Measurements from ENCODE around the gene ZNF805. TPM values are rescaled to one million over a fixed set of nuclear protein-coding genes. Genes with fewer than 3 reads are reported as not detected.

The ZNF805 gene
- total and polyA plus RNA-seq, 2 of the 13 experiments (the other 11 are each of a cell fraction or from before 2014, with no cell fraction given): 5.1 to 12.8 TPM

DNA sequence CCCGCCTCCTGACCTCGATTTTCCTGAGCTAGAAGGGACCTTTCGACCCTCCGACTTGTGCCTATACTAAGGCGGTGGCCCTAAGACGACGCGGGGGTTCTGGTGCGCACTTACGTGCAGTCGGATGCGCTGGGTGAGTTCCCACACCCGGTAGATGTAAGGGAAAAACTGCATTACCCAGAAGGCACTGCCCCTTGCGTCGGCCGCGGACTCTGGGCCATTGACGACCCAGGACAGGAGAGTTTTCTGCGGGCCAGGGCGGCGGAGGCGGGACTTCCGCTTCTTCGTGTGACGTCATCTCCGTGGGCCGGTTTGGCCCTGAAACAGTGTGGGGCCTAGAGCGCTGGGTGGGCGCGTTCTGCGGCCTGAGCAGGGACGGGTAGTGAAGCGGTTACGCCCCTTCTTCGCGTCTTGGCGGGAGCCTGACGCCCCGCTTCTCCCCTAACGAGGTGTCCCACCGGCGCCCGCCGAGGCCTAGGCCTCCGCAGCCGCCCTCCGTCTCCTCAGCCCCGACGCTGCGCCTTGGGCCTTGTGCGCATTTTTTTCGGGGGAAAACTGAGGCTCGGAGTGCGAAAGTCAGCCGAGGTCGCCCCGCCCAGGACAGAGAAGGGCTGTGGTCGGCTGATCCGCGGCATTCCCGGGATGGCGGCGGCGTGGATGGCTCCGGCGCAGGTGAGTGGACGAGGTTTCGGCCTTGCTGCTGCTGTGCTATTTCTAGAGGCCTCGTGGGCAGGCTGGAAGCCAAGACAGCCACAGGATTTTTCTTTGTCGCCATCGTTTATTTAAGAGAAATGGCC lies 39.9 kb downstream of the ZNF805 start, which contains the start of gene ZNF460 (continued):
- TF ChIP-seq, protein P1, sequence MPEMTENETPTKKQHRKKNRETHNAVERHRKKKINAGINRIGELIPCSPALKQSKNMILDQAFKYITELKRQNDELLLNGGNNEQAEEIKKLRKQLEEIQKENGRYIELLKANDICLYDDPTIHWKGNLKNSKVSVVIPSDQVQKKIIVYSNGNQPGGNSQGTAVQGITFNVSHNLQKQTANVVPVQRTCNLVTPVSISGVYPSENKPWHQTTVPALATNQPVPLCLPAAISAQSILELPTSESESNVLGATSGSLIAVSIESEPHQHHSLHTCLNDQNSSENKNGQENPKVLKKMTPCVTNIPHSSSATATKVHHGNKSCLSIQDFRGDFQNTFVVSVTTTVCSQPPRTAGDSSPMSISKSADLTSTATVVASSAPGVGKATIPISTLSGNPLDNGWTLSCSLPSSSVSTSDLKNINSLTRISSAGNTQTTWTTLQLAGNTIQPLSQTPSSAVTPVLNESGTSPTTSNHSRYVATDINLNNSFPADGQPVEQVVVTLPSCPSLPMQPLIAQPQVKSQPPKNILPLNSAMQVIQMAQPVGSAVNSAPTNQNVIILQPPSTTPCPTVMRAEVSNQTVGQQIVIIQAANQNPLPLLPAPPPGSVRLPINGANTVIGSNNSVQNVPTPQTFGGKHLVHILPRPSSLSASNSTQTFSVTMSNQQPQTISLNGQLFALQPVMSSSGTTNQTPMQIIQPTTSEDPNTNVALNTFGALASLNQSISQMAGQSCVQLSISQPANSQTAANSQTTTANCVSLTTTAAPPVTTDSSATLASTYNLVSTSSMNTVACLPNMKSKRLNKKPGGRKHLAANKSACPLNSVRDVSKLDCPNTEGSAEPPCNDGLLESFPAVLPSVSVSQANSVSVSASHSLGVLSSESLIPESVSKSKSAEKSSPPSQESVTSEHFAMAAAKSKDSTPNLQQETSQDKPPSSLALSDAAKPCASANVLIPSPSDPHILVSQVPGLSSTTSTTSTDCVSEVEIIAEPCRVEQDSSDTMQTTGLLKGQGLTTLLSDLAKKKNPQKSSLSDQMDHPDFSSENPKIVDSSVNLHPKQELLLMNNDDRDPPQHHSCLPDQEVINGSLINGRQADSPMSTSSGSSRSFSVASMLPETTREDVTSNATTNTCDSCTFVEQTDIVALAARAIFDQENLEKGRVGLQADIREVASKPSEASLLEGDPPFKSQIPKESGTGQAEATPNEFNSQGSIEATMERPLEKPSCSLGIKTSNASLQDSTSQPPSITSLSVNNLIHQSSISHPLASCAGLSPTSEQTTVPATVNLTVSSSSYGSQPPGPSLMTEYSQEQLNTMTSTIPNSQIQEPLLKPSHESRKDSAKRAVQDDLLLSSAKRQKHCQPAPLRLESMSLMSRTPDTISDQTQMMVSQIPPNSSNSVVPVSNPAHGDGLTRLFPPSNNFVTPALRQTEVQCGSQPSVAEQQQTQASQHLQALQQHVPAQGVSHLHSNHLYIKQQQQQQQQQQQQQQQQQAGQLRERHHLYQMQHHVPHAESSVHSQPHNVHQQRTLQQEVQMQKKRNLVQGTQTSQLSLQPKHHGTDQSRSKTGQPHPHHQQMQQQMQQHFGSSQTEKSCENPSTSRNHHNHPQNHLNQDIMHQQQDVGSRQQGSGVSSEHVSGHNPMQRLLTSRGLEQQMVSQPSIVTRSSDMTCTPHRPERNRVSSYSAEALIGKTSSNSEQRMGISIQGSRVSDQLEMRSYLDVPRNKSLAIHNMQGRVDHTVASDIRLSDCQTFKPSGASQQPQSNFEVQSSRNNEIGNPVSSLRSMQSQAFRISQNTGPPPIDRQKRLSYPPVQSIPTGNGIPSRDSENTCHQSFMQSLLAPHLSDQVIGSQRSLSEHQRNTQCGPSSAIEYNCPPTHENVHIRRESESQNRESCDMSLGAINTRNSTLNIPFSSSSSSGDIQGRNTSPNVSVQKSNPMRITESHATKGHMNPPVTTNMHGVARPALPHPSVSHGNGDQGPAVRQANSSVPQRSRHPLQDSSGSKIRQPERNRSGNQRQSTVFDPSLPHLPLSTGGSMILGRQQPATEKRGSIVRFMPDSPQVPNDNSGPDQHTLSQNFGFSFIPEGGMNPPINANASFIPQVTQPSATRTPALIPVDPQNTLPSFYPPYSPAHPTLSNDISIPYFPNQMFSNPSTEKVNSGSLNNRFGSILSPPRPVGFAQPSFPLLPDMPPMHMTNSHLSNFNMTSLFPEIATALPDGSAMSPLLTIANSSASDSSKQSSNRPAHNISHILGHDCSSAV (CRISPR knock-in tag; IDR thresholded peaks at IDR 0.05; ENCODE audit: borderline replicate concordance): no peak
- TF ChIP-seq NCOA5 (CRISPR knock-in tag; IDR thresholded peaks at IDR 0.05) (0 out of 2 replicates have a peak, but pooled peaks have one; percentile 13), ZNF350 (CRISPR knock-in tag; IDR thresholded peaks at IDR 0.05; ENCODE audit: borderline replicate concordance, low read depth) (peak; percentile 87; the same call in 1 of the 2 replicates), GATA4 (IDR thresholded peaks at IDR 0.05; ENCODE audit: borderline replicate concordance, low read depth) (0 out of 2 replicates have a peak, but pooled peaks have one; percentile 6), ZNF232 (CRISPR knock-in tag; IDR thresholded peaks at IDR 0.05; ENCODE audit: borderline replicate concordance) (peak; percentile 64; the same call in 1 of the 2 replicates), ZFP41 (CRISPR knock-in tag; IDR thresholded peaks at IDR 0.05; ENCODE audit: borderline replicate concordance) (no peak), FOXA3 (CRISPR knock-in tag; IDR thresholded peaks at IDR 0.05) (peak; percentile 58; the same call in 1 of the 2 replicates), HNF4A (CRISPR knock-in tag; IDR thresholded peaks at IDR 0.05) (peak; percentile 63)
- TF ChIP-seq, protein P2, sequence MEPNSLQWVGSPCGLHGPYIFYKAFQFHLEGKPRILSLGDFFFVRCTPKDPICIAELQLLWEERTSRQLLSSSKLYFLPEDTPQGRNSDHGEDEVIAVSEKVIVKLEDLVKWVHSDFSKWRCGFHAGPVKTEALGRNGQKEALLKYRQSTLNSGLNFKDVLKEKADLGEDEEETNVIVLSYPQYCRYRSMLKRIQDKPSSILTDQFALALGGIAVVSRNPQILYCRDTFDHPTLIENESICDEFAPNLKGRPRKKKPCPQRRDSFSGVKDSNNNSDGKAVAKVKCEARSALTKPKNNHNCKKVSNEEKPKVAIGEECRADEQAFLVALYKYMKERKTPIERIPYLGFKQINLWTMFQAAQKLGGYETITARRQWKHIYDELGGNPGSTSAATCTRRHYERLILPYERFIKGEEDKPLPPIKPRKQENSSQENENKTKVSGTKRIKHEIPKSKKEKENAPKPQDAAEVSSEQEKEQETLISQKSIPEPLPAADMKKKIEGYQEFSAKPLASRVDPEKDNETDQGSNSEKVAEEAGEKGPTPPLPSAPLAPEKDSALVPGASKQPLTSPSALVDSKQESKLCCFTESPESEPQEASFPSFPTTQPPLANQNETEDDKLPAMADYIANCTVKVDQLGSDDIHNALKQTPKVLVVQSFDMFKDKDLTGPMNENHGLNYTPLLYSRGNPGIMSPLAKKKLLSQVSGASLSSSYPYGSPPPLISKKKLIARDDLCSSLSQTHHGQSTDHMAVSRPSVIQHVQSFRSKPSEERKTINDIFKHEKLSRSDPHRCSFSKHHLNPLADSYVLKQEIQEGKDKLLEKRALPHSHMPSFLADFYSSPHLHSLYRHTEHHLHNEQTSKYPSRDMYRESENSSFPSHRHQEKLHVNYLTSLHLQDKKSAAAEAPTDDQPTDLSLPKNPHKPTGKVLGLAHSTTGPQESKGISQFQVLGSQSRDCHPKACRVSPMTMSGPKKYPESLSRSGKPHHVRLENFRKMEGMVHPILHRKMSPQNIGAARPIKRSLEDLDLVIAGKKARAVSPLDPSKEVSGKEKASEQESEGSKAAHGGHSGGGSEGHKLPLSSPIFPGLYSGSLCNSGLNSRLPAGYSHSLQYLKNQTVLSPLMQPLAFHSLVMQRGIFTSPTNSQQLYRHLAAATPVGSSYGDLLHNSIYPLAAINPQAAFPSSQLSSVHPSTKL (CRISPR knock-in tag; IDR thresholded peaks at IDR 0.05): peak; percentile 11; the same call in 1 of the 2 replicates
- TF ChIP-seq, protein P3, sequence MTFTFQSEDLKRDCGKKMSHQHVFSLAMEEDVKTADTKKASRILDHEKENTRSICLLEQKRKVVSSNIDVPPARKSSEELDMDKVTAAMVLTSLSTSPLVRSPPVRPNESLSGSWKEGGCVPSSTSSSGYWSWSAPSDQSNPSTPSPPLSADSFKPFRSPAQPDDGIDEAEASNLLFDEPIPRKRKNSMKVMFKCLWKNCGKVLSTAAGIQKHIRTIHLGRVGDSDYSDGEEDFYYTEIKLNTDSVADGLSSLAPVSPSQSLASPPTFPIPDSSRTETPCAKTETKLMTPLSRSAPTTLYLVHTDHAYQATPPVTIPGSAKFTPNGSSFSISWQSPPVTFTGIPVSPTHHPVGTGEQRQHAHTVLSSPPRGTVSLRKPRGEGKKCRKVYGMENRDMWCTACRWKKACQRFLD (CRISPR knock-in tag; IDR thresholded peaks at IDR 0.05; ENCODE audit: borderline replicate concordance): 0 out of 2 replicates have a peak, but pooled peaks have one; percentile 25
- TF ChIP-seq, protein P4, sequence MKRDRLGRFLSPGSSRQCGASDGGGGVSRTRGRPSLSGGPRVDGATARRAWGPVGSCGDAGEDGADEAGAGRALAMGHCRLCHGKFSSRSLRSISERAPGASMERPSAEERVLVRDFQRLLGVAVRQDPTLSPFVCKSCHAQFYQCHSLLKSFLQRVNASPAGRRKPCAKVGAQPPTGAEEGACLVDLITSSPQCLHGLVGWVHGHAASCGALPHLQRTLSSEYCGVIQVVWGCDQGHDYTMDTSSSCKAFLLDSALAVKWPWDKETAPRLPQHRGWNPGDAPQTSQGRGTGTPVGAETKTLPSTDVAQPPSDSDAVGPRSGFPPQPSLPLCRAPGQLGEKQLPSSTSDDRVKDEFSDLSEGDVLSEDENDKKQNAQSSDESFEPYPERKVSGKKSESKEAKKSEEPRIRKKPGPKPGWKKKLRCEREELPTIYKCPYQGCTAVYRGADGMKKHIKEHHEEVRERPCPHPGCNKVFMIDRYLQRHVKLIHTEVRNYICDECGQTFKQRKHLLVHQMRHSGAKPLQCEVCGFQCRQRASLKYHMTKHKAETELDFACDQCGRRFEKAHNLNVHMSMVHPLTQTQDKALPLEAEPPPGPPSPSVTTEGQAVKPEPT (CRISPR knock-in tag; IDR thresholded peaks at IDR 0.05; ENCODE audit: low read depth): 0 out of 2 replicates have a peak, but pooled peaks have one; percentile 56

Data from HepG2 (cell line).